ENCODE measurements around the gene TMEM120B.
"Not testable (repeated sequence)": the region's sequence is repeated elsewhere in the genome, so short reads cannot be mapped to it uniquely, and the experiment has no call there.

TMEM120B gene

GRCh38 chr12:121738340-121738858, 25.8 kb downstream of the TMEM120B start:
- no peak for FAIRE-seq
- no peak for DNase-seq (ENCODE audit: insufficient read length, low spot score)

- FAIRE-seq (no peak), DNase-seq (ENCODE audit: insufficient read length, low spot score) (no peak)
Measured at GRCh38 chr12:121740847-121741246, 28.3 kb downstream of the TMEM120B start.

GRCh38 chr12:121741743-121742142, 29.2 kb downstream of the TMEM120B start:
- FAIRE-seq = no peak
- DNase-seq (ENCODE audit: insufficient read length, low spot score) = no peak

- not testable (repeated sequence) for FAIRE-seq; DNase-seq (ENCODE audit: insufficient read length, low spot score)
Measured at GRCh38 chr12:121745545-121745944, 33.0 kb downstream of the TMEM120B start.

DNA sequence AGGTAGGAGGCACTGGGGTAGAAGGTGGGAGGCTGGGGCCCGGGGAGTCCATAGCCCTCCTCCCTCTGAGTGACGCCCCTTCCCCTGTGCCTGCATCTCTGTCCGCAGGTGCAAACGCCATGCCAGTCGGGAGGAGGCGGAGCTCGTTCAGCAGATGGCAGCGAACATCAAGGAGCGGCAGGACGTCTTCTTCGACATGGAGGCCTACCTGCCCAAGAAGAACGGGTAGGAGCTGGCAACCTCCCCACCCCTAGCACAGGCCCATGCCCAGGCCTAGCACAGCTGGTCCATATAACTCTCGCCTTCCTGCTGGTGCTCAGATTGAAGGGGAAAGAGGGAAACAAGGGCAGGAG, 35.6 kb downstream of the TMEM120B start:
- DNase-seq (ENCODE audit: insufficient read length, low spot score) (no peak), FAIRE-seq (no peak)

- DNase-seq (ENCODE audit: insufficient read length, low spot score) (peak; percentile 63), FAIRE-seq (peak; percentile 86)
Measured at GRCh38 chr12:121748571-121749265, 36.2 kb downstream of the TMEM120B start.

DNA sequence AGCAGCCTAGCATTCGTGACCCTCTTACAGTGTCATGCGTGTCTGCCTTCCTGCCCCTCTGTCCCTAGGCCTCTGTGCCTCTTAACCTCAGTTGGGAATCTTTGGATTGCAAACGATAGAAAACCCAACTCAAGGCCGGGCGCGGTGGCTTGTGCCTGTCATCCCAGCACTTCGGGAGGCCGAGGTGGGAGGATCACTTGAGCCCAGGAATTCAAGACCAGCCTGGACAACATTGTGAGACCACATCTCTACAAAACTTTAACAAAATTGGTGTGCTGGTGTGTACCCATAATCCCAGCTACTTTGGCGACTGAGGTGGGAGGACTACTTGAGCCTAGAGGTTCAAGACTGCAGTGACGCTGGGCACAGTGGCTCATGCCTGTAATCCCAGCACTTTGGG, 36.7 kb downstream of the TMEM120B start:
- FAIRE-seq = no peak
- DNase-seq (ENCODE audit: insufficient read length, low spot score) = no peak

GRCh38 chr12:121750507-121750955, 38.0 kb downstream of the TMEM120B start:
- FAIRE-seq (peak; percentile 82), DNase-seq (ENCODE audit: insufficient read length, low spot score) (no peak)

DNA sequence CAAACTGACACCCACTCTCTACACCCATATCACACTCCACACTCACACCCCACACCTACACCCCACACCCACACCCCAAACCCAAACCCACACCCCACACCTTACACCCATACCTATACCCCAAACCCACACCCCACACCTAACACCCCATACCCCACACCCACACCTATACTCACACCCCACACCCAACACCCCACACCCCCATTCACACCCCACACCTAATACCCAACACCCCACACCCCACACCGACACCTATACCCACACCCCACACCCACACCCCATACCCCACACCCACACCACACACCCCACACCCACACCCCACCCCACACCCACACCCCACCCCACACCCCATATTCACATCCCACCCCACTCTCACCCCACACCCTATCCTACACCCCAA, 38.5 kb downstream of the TMEM120B start:
- DNase-seq (ENCODE audit: insufficient read length, low spot score) (no peak), FAIRE-seq (no peak)

- FAIRE-seq = no peak
- no peak for DNase-seq (ENCODE audit: insufficient read length, low spot score)
Measured at GRCh38 chr12:121751749-121752351, 39.3 kb downstream of the TMEM120B start.

GRCh38 chr12:121753844-121754264, 41.3 kb downstream of the TMEM120B start:
- FAIRE-seq = no peak
- no peak for DNase-seq (ENCODE audit: insufficient read length, low spot score)

DNA sequence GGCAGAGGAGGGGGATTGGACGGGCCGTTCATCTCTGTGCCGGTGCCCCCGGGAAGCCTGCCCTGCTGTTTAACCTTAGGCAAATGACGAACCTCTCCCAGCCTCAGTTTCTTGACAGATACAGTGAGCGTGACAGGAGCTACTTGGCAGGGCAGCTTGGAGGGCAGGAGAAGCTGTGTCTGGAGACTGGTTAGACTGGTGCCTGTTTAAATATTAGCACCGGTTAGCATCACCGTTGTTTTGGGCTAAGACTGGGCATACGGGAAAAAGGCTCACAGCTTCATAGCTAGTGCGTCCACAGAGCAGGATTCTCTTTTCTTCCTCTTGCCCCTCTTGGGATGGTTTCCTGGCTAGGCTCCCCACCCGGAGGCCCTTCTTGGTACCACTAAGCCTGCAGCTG, 42.3 kb downstream of the TMEM120B start:
- no peak for FAIRE-seq
- DNase-seq (ENCODE audit: insufficient read length, low spot score) = no peak

DNA sequence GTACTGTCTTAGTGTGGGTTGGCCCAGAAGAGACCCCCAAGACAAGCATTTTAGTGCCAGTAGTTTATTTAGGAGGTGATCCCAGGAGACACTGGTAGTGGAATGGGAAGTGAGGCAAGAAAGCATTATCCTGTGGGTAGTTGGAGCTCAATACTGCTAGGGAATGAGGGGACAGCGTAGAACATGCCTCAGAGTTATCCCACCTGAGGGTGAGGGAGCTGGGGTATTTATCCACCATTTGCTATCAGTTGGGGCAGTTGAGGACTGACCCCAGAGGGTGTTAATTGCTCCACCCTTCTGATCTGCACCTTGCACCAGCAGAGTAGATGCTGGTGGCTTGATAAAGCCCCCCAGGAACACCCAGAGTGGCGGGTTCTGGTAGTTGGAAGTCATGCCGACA, 43.0 kb downstream of the TMEM120B start:
- DNase-seq (ENCODE audit: insufficient read length, low spot score) (no peak), FAIRE-seq (no peak)

DNA sequence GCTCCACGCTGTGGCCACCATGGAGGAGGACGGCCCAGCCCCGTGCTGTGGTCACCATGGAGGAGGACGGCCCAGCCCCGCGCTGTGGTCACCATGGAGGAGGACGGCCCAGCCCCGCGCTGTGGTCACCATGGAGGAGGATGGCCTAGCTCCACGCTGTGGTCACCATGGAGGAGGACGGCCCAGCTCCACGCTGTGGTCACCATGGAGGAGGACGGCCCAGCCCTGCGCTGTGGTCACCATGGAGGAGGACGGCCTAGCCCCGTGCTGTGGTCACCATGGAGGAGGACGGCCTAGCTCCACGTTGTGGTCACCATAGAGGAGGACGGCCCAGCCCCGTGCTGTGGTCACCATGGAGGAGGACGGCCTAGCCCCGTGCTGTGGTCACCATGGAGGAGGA, 46.0 kb downstream of the TMEM120B start:
- DNase-seq (ENCODE audit: insufficient read length, low spot score) = not testable (repeated sequence)
- FAIRE-seq = peak; percentile 46

DNA sequence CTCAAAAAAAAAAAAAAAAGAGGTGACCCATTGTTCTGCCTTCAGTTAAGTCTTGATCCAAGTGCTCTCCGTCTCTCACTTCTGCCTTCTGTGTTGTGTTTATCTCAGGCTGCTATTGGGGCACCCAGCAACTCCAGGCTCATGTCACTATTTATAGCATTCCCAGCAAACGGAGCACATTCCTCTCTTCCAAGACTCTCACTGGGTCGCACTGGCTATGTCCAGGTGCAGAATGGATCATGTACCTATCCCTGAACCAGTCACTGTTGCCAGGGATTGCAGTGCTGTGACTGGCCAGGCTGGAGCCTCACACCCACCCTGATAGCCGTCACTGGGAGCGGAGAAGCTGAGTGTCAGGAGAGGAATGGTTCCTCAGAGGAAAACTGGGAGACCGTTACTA, 49.7 kb downstream of the TMEM120B start:
- no peak for FAIRE-seq

GRCh38 chr12:121764808-121765207, 52.3 kb downstream of the TMEM120B start:
- FAIRE-seq = no peak
- DNase-seq (ENCODE audit: insufficient read length, low spot score) = no peak

More for the DNA sequence above, 49.7 kb downstream of the TMEM120B start:
- no peak for DNase-seq (ENCODE audit: insufficient read length, low spot score)

- DNase-seq (ENCODE audit: insufficient read length, low spot score) = peak; percentile 86
- peak; percentile 96 for FAIRE-seq
Measured at GRCh38 chr12:121765573-121765972, 53.0 kb downstream of the TMEM120B start.

DNA sequence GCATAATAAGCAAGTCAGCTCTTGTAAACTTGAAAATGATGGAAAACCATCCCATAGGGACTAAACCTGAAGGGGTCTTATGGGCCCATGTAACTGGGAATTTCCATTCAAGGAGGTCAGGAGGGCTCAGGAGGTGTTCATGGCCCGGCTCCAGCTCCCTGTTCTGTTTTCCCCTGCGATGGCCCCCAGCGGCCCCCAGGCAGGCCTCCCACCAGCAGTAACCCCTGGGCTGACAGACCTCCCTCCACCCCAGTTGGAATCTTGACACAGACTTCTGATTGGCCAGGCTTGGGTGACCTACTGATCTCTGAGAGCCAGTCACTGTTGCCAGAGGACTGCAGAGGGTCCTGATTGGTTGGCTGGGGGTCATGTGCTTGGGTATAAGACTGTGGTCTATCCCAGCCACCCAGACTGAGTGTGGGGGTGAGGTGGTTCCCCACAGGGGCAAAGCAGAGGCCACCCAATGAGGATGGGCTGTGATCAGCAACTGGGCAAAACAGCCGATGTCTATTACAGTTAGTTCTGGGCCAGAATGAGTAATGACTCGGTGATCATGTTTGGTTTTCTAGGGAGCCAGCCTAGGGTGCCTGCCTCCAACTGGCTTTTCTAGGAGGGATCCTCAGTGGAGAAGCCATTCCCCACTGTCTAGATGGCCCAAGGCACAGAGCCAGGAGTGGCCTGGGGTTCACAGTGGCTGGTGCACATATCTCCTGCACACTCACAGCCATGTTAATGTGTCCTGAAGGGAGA, 53.9 kb downstream of the TMEM120B start:
- DNase-seq (ENCODE audit: insufficient read length, low spot score) = no peak
- no peak for FAIRE-seq

GRCh38 chr12:121767525-121768016, 55.0 kb downstream of the TMEM120B start:
- no peak for FAIRE-seq
- no peak for DNase-seq (ENCODE audit: insufficient read length, low spot score)

DNA sequence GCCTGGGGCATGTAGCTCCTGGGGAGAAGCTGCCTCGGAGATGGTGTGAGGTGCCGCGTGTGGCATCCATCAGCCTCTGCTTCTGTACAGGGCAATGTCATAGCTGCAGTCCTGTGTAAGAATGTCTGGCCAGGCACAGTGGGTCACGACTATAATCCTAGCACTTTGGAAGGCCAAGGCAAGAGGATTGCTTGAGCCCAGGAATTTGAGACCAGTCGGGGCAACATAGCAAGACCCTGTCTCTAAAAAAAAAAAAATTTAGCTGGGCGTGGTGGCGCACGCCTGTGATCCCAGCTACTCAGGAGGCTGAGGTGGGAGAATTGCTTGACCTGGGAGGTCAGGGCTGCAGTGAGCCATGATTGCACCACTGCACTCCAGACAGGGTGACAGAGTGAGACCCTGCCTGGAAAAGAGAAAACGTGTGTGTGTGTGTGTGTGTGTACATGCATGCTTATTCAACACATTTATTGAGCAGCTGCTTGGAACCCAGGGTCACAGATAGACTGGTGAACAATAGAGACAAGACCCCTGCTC, 56.8 kb downstream of the TMEM120B start:
- no peak for FAIRE-seq
- no peak for DNase-seq (ENCODE audit: insufficient read length, low spot score)

DNA sequence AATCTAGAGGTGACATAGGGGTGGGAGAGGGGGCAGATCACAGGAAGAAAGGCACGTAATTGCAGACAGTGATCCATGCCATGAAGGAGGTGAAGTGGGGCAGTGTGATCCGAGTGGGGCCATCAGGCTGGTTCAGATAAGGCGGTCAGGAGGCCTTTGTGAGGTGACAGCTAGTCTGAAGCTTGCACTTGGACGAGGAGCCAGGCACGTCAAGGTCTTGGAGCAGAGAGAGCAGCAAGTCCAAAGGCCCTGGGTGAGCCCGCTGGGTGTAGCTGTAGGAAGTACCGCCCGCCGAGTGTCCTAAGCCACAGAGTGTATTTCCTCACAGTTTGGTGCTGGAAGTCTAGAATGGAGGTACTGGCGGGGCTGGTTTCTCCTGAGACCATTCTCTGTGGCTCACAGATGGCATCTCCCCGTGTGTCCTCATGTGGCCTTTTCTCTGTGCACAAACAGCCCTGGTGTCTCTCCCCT, 57.3 kb downstream of the TMEM120B start:
- DNase-seq (ENCODE audit: insufficient read length, low spot score) (no peak), FAIRE-seq (no peak)

All from HTR-8/SVneo (cell line).